Muscle layer of colon (tissue), 2 donors: ENCODE data around the gene PSAPL1.

Source experiments
- H3K27ac ChIP-seq: one replicate; pipeline ENCODE4 v1.7.0; 2013; ENCODE audit warnings: low read depth, mild to moderate bottlenecking, low read length, moderate library complexity
- H3K27me3 ChIP-seq, 2 donors: one replicate each; pipeline ENCODE4 v1.7.0; 2013; ENCODE audit warnings: low read length in 2 of 2, mild to moderate bottlenecking in 2 of 2; ENCODE audit not compliant: insufficient read depth in 2 of 2, control insufficient read depth in 1 of 2
- H3K36me3 ChIP-seq: one replicate; pipeline ENCODE4 v1.7.0; 2013; ENCODE audit warnings: mild to moderate bottlenecking, low read length; ENCODE audit not compliant: insufficient read depth
- H3K4me1 ChIP-seq: one replicate; pipeline ENCODE4 v1.7.0; 2013; ENCODE audit warnings: mild to moderate bottlenecking, low read length; ENCODE audit not compliant: insufficient read depth
- H3K4me3 ChIP-seq, 2 donors: one replicate each; pipeline ENCODE4 v1.7.0; 2013; ENCODE audit warnings: low read length in 2 of 2, low read depth in 1 of 2, mild to moderate bottlenecking in 1 of 2, moderate library complexity in 1 of 2
- H3K9ac ChIP-seq: one replicate; pipeline ENCODE4 v1.7.0; 2013; ENCODE audit warnings: low read length
- H3K9me3 ChIP-seq: one replicate; pipeline ENCODE4 v1.7.0; 2013; ENCODE audit warnings: mild to moderate bottlenecking, low read length
- donor health status: abdominal sarcoma.
- donor health status: Adenocarcinoma of cecum.

The PSAPL1 gene

DNA sequence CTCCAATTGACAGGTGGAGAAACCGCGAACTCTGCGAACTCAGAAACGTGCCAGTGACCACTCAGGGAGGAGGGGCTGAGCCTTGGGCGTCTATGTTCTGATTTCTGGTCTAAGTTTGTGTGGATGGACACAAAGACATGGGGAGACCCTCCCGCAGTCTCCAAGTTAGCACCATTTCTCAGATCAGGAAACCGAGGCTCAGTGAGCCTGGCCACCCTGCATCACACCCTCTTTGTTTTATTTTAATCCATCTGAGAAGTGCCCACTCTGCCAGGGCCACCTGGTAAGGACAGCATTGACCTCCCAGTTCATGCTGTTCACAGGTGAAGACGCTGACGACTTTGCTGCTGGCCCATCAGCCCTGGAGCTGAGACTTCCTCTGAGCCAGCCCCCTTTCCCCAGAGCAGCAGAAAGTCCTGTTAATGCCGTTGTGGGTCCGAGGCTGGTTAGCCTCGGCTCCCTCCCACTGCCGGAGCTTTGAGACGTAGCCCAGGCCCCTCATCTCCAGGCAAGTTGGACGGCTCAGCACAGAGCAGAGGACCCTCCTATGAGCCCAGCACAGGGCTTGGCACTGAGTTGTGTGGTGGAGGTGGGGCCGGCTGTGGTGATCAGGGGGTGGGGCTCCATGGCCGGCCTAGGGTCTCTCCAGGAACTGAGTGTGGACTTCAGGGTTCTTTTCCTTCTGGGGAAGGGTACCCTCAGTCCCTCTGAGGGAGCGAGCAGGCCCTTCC lies 43.7 kb downstream of the PSAPL1 start:
- no peaks in the 10 kb centered on the region for H3K4me1 ChIP-seq
- no peak overlapping the region for H3K9ac ChIP-seq
- H3K4me3 ChIP-seq = no peak overlapping the region
- H3K36me3 ChIP-seq = no peaks in the 10 kb centered on the region
- no peaks in the 10 kb centered on the region for H3K27me3 ChIP-seq
- no peak overlapping the region for H3K27ac ChIP-seq
- H3K9me3 ChIP-seq = no peaks in the 10 kb centered on the region

GRCh38 chr4:7390336-7390735 lies 44.4 kb downstream of the PSAPL1 start:
- H3K4me3 ChIP-seq = no peak overlapping the region
- no peaks in the 10 kb centered on the region for H3K27me3 ChIP-seq
- no peaks in the 10 kb centered on the region for H3K36me3 ChIP-seq
- H3K9me3 ChIP-seq = no peaks in the 10 kb centered on the region
- H3K9ac ChIP-seq = no peak overlapping the region
- no peak overlapping the region for H3K27ac ChIP-seq
- no peaks in the 10 kb centered on the region for H3K4me1 ChIP-seq

DNA sequence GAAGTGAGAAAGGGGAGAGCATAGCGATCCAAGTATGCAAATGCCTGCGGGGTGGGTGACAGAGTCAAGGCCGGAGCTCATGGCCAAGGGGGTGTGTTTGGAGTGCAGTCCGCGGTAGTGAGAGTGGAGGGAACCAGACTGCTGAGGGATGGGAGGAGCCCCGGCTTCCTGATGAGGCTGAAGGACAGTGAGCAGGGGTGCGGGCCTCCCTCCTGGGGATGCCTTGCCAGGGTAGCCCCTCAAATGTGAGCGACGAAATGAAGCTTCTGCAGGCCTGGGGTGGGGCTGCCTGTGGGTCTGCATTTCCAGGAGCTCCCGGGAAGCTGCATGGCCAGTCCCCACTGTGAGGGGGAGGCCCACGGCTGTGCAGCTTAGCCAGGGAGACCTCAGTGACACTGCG lies 45.0 kb downstream of the PSAPL1 start:
- no peaks in the 10 kb centered on the region for H3K9me3 ChIP-seq
- H3K36me3 ChIP-seq = no peaks in the 10 kb centered on the region
- no peaks in the 10 kb centered on the region for H3K4me1 ChIP-seq
- no peak overlapping the region for H3K9ac ChIP-seq
- no peaks in the 10 kb centered on the region for H3K27me3 ChIP-seq
- H3K4me3 ChIP-seq = no peak overlapping the region
- no peak overlapping the region for H3K27ac ChIP-seq

DNA sequence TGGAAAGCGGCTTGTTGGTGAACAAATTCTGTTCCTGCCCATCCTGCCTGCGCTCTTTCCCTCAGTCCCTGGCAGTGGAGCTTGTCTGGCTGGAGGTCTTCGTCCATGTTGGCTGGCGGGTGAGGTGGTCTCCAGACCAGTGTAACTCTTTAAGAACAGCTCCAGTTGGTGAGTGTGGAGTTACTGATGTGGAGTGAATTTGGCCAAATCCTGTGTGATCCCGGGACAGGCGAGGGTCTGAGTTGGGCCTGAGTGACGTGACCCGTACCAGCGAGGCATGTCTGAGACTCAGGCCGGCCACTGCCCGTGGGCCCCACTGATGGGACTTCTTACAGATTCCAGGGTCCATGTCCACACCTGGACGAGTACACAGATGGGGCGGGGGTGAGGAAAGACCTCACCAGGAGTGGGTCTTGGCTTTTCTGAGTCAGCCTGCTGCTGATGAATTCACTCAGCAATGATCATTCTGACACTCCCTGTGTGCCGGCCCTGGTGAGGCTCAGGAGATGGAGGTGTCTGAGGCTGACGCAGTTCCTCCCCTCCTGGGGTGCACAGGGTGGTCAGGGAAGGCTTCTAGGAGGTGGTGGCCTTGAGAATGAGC lies 45.5 kb downstream of the PSAPL1 start:
- Histone ChIP-seq H3K4me3 (no peak overlapping the region), H3K27ac (no peak overlapping the region), H3K9ac (no peak overlapping the region), H3K4me1 (no peaks in the 10 kb centered on the region), H3K27me3 (no peaks in the 10 kb centered on the region), H3K9me3 (no peaks in the 10 kb centered on the region), H3K36me3 (no peaks in the 10 kb centered on the region)

DNA sequence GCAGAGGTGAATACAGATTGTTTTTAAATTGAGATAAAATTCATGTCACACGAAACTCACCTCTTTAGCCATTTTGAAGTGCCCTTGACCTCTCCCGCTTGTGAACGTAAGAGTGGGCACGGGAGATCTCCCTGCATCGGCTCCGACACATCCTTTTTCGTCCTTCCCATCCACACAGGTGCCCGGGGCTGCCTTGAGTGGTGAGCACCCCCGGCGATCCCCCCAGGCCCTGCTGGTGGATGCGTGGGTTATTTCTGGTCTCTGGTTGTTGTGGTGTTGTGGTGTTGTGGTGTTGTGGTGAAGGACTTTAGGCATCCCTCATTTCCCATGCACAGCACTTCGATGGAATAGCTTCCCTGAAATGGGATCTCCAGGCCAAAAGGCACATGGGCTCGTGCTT lies 46.1 kb downstream of the PSAPL1 start:
- no peaks in the 10 kb centered on the region for H3K36me3 ChIP-seq
- no peak overlapping the region for H3K4me3 ChIP-seq
- H3K27me3 ChIP-seq = no peaks in the 10 kb centered on the region
- H3K27ac ChIP-seq = no peak overlapping the region
- no peak overlapping the region for H3K9ac ChIP-seq
- H3K4me1 ChIP-seq = no peaks in the 10 kb centered on the region
- no peaks in the 10 kb centered on the region for H3K9me3 ChIP-seq

DNA sequence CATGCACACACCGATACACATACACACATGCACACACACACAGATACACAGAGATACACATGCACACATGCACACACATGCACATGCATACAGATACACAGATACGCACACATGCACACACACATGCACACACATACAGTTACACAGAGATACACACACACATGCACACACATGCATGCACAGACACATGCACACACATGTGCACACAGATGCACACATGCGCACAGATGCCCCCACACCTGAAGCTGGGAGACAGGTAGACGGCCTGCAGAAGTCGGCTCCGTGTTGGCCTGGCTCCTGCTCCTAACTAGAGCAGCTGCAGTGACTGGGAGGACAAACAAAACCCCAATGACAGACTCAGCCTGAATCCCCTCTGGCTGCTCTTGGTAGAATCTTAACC lies 46.8 kb downstream of the PSAPL1 start:
- Histone ChIP-seq H3K4me1 (no peaks in the 10 kb centered on the region), H3K9me3 (no peaks in the 10 kb centered on the region), H3K9ac (no peak overlapping the region), H3K36me3 (no peaks in the 10 kb centered on the region), H3K27ac (no peak overlapping the region), H3K27me3 (no peaks in the 10 kb centered on the region), H3K4me3 (no peak overlapping the region)

DNA sequence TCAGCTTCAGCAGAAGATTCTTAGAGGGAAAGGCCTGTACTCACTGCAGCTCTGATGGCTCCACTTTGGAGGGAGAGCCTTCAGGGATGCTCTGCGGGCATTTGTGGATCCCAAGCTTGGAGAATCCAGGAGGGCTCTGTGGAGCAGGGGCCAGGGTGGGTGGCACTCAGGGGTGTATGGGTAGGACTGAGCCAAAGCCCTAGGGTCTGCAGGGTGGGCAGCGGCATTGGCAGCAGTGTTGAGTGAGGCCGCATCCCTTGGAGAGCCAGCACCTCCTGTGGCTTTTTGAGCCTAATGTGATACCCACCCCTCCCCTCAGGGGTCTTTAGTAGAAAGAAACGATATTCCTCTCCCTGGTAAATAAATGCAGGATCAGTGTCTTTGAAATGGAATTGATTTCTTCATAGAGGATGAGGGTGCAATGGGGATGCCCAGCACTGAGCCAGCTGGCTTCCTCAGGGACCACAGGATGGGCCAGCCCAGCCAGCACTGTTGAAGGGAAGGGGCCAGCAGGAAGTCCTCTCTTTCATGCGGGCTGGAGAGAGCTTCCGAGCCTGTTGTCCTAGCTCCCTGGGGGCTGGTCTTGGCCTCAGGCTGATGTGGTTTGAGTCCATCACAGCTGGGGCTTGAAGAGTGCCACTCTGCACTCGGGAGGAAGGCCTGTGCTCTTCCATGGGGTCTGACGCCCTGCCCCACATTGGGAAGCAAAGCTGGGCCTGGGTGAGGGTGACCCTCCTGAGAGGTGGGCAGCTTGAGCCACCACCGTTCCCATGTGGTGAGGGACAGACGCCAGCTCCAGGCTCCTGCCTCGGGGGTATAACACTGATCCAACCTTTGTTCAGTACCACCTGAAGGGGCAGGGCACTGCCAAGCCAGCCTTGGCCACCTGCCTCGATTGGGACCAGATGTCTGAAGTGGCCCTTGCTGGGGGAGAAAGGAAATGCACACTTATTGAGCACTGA lies 49.5 kb downstream of the PSAPL1 start:
- no peak overlapping the region for H3K9ac ChIP-seq
- H3K27me3 ChIP-seq = peaks cover 0 to 6% of the 10 kb centered on the region in 2 donors
- H3K36me3 ChIP-seq = no peaks in the 10 kb centered on the region
- no peak overlapping the region for H3K27ac ChIP-seq
- no peak overlapping the region for H3K4me3 ChIP-seq
- peaks cover 9% of the 10 kb centered on the region for H3K4me1 ChIP-seq
- H3K9me3 ChIP-seq = no peaks in the 10 kb centered on the region

GRCh38 chr4:7384003-7384928 lies 50.5 kb downstream of the PSAPL1 start:
- H3K4me3 ChIP-seq = no peak overlapping the region
- H3K36me3 ChIP-seq = no peaks in the 10 kb centered on the region
- no peak overlapping the region for H3K9ac ChIP-seq
- H3K27ac ChIP-seq = no peak overlapping the region
- peaks cover 17% of the 10 kb centered on the region for H3K4me1 ChIP-seq
- no peaks in the 10 kb centered on the region for H3K9me3 ChIP-seq
- H3K27me3 ChIP-seq = peaks cover 0 to 6% of the 10 kb centered on the region in 2 donors

DNA sequence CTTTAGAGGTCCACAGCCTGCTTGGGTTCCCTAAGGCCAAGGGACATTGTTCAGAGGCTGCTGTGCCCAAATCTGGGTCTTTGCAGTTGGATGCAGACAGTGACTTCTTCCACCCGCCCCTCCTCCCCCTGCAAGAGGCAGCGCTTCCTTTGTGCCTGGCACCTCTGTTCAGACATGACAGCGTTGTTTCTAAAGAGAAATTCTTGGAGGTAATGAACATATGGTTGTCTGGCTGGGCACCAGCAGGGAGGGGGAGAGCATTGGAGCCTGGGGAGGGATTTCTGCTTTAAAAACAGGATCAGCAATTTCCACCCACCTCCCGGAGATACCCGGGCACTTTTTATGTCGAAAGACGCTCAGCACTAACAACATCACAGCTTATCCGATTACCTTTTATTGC lies 51.5 kb downstream of the PSAPL1 start:
- Histone ChIP-seq H3K36me3 (no peaks in the 10 kb centered on the region), H3K4me1 (peaks cover 17% of the 10 kb centered on the region), H3K9ac (no peak overlapping the region), H3K4me3 (no peak overlapping the region), H3K27ac (no peak overlapping the region), H3K27me3 (peaks cover 0 to 6% of the 10 kb centered on the region in 2 donors), H3K9me3 (no peaks in the 10 kb centered on the region)

- no peak overlapping the region for H3K9ac ChIP-seq
- peaks cover 17% of the 10 kb centered on the region for H3K4me1 ChIP-seq
- no peaks in the 10 kb centered on the region for H3K36me3 ChIP-seq
- H3K9me3 ChIP-seq = no peaks in the 10 kb centered on the region
- no peak overlapping the region for H3K4me3 ChIP-seq
- H3K27ac ChIP-seq = no peak overlapping the region
- peaks cover 0 to 6% of the 10 kb centered on the region in 2 donors for H3K27me3 ChIP-seq
Measured at GRCh38 chr4:7382634-7383014, 52.1 kb downstream of the PSAPL1 start.
